Mesendoderm (in vitro differentiated cells): ENCODE measurements around the gene NBEAL2.
"Not testable (repeated sequence)": the region's sequence is repeated elsewhere in the genome, so short reads cannot be mapped to it uniquely, and the experiment has no call there.

ENCODE experiments used
- DNase-seq: peaks from one replicate; pipeline ENCODE4 v3.0.0; 2013
- H2AK5ac ChIP-seq: 2 replicates; pipeline ENCODE4 v1.6.1; 2013; ENCODE audit warnings: low read length, inconsistent platforms
- H2BK120ac ChIP-seq: 2 replicates; pipeline ENCODE4 v1.6.1; 2013; ENCODE audit warnings: low read depth, mild to moderate bottlenecking, low read length, moderate library complexity, mixed read lengths
- H2BK15ac ChIP-seq: replicated peaks from 2 replicates; pipeline ENCODE4 v1.6.1; 2013; ENCODE audit warnings: low read depth, mild to moderate bottlenecking, moderate library complexity
- H2BK5ac ChIP-seq: 2 replicates; pipeline ENCODE4 v1.6.1; 2013; ENCODE audit warnings: low read length, inconsistent platforms
- H3K18ac ChIP-seq: 2 replicates; pipeline ENCODE4 v1.6.1; 2013; ENCODE audit warnings: mild to moderate bottlenecking, low read length, mixed read lengths
- H3K23ac ChIP-seq: one replicate; pipeline ENCODE4 v1.6.1; 2013; ENCODE audit warnings: low read length
- H3K27ac ChIP-seq: 2 replicates; pipeline ENCODE4 v1.5.1; 2013; ENCODE audit warnings: low read depth, mild to moderate bottlenecking, inconsistent platforms, low read length, moderate library complexity
- H3K27me3 ChIP-seq: 2 replicates; pipeline ENCODE4 v1.6.1; 2013; ENCODE audit warnings: low read length, control low read depth, mild to moderate bottlenecking, inconsistent platforms; ENCODE audit not compliant: insufficient read depth, poor library complexity
- H3K36me3 ChIP-seq: 2 replicates; pipeline ENCODE4 v1.6.1; 2013; ENCODE audit warnings: low read length, inconsistent platforms; ENCODE audit not compliant: control insufficient read depth, insufficient read depth
- H3K4ac ChIP-seq: one replicate; pipeline ENCODE4 v1.6.1; 2013; ENCODE audit warnings: low read depth, mild to moderate bottlenecking, low read length, moderate library complexity
- H3K4me1 ChIP-seq: 2 replicates; pipeline ENCODE4 v1.6.1; 2013; ENCODE audit warnings: low read depth, low read length, inconsistent platforms; ENCODE audit not compliant: control insufficient read depth
- H3K4me2 ChIP-seq: 2 replicates; pipeline ENCODE4 v1.6.1; 2013; ENCODE audit warnings: low read length
- H3K4me3 ChIP-seq: 2 replicates; pipeline ENCODE4 v1.5.1; 2013; ENCODE audit warnings: mild to moderate bottlenecking, low read length
- H3K56ac ChIP-seq: one replicate; pipeline ENCODE4 v1.6.1; 2013; ENCODE audit warnings: low read length
- H3K79me1 ChIP-seq: 2 replicates; pipeline ENCODE4 v1.6.1; 2013; ENCODE audit warnings: low read length, inconsistent platforms
- H3K79me2 ChIP-seq: 2 replicates; pipeline ENCODE4 v1.6.1; 2013; ENCODE audit warnings: mild to moderate bottlenecking, low read length; ENCODE audit not compliant: control insufficient read depth, insufficient read depth
- H3K9ac ChIP-seq: 2 replicates; pipeline ENCODE4 v1.6.1; 2013; ENCODE audit warnings: low read length, inconsistent platforms
- H4K5ac ChIP-seq: one replicate; pipeline ENCODE4 v1.6.1; 2013; ENCODE audit warnings: low read length
- H4K8ac ChIP-seq: one replicate; pipeline ENCODE4 v1.6.1; 2013; ENCODE audit warnings: low read depth, mild to moderate bottlenecking, control low read depth, low read length, moderate library complexity
- WGBS: extraction: QIAGEN DNeasy Blood & Tissue Kit; methylation state at CpG from one replicate; pipeline ENCODE4 v1.1.7; 2013; ENCODE audit warnings: low lambda C conversion rate, missing lambda C conversion rate; ENCODE audit not compliant: insufficient coverage; ENCODE audit errors: extremely low coverage; 5-methylcytosine and 5-hydroxymethylcytosine counted together

The NBEAL2 gene

GRCh38 chr3:46962427-46962826 is 17.0 kb upstream of the NBEAL2 start:
- H3K4ac ChIP-seq: no peak overlapping the region
- WGBS: no CpG with 5 or more reads among the region's 1 CpG
- H4K8ac ChIP-seq: no peak overlapping the region
- H3K56ac ChIP-seq: no peak overlapping the region
- no peak overlapping the region for H2BK15ac ChIP-seq
- no peak overlapping the region for H3K4me2 ChIP-seq
- no peak overlapping the region for H2BK5ac ChIP-seq
- H3K9ac ChIP-seq: no peak overlapping the region
- no peak for DNase-seq
- no peak overlapping the region for H3K23ac ChIP-seq
- no peak overlapping the region for H3K27ac ChIP-seq
- no peak overlapping the region for H2BK120ac ChIP-seq
- peaks cover 72% of the 10 kb centered on the region for H3K79me2 ChIP-seq
- H4K5ac ChIP-seq: no peak overlapping the region
- no peak overlapping the region for H3K4me3 ChIP-seq
- peaks cover 15% of the 10 kb centered on the region for H3K4me1 ChIP-seq
- no peak overlapping the region for H3K18ac ChIP-seq
- H3K79me1 ChIP-seq: peaks cover 47% of the 10 kb centered on the region
- H3K36me3 ChIP-seq: peaks cover 6% of the 10 kb centered on the region
- no peak overlapping the region for H2AK5ac ChIP-seq
- H3K27me3 ChIP-seq: no peaks in the 10 kb centered on the region

GRCh38 chr3:46962990-46963389 is 16.5 kb upstream of the NBEAL2 start:
- H3K23ac ChIP-seq: no peak overlapping the region
- H3K9ac ChIP-seq: no peak overlapping the region
- H3K27ac ChIP-seq: no peak overlapping the region
- no peak overlapping the region for H2BK120ac ChIP-seq
- H3K56ac ChIP-seq: no peak overlapping the region
- H2BK15ac ChIP-seq: no peak overlapping the region
- no peak overlapping the region for H4K8ac ChIP-seq
- H3K79me2 ChIP-seq: peaks cover 76% of the 10 kb centered on the region
- H3K4me3 ChIP-seq: no peak overlapping the region
- no peak overlapping the region for H3K18ac ChIP-seq
- no peak overlapping the region for H3K4me2 ChIP-seq
- DNase-seq: no peak
- peaks cover 6% of the 10 kb centered on the region for H3K36me3 ChIP-seq
- no peaks in the 10 kb centered on the region for H3K27me3 ChIP-seq
- H4K5ac ChIP-seq: no peak overlapping the region
- peaks cover 15% of the 10 kb centered on the region for H3K4me1 ChIP-seq
- H2AK5ac ChIP-seq: no peak overlapping the region
- H3K79me1 ChIP-seq: peaks cover 50% of the 10 kb centered on the region
- WGBS: no CpG with 5 or more reads among the region's 1 CpG
- H2BK5ac ChIP-seq: no peak overlapping the region
- H3K4ac ChIP-seq: no peak overlapping the region

GRCh38 chr3:46964038-46964590 is 15.4 kb upstream of the NBEAL2 start:
- not testable (repeated sequence) for H4K5ac ChIP-seq, H2BK15ac ChIP-seq, H3K27ac ChIP-seq, H2AK5ac ChIP-seq, H3K27me3 ChIP-seq, H3K4ac ChIP-seq, H3K18ac ChIP-seq, H3K4me3 ChIP-seq, H3K23ac ChIP-seq, DNase-seq, H3K4me2 ChIP-seq, H3K9ac ChIP-seq, H3K36me3 ChIP-seq, H2BK5ac ChIP-seq, H4K8ac ChIP-seq, H3K56ac ChIP-seq, H2BK120ac ChIP-seq
- H3K79me2 ChIP-seq: peaks cover 78% of the 10 kb centered on the region
- WGBS: no CpG with 5 or more reads among the region's 36 CpGs
- peaks cover 49% of the 10 kb centered on the region for H3K79me1 ChIP-seq
- H3K4me1 ChIP-seq: peaks cover 15% of the 10 kb centered on the region

- H3K36me3 ChIP-seq: peaks cover 4% of the 10 kb centered on the region
- peaks cover 7% of the 10 kb centered on the region for H3K4me1 ChIP-seq
- no peak overlapping the region for H3K56ac ChIP-seq
- no peak overlapping the region for H3K9ac ChIP-seq
- peak; percentile 52 for DNase-seq
- no CpG with 5 or more reads among the region's 6 CpGs for WGBS
- H3K79me1 ChIP-seq: peaks cover 41% of the 10 kb centered on the region
- H2BK5ac ChIP-seq: no peak overlapping the region
- H2BK120ac ChIP-seq: no peak overlapping the region
- H2BK15ac ChIP-seq: no peak overlapping the region
- no peak overlapping the region for H3K27ac ChIP-seq
- H3K23ac ChIP-seq: no peak overlapping the region
- H4K8ac ChIP-seq: no peak overlapping the region
- no peak overlapping the region for H4K5ac ChIP-seq
- H3K4me3 ChIP-seq: no peak overlapping the region
- H3K18ac ChIP-seq: no peak overlapping the region
- H3K4ac ChIP-seq: no peak overlapping the region
- peaks cover 77% of the 10 kb centered on the region for H3K79me2 ChIP-seq
- H3K4me2 ChIP-seq: no peak overlapping the region
- H3K27me3 ChIP-seq: no peaks in the 10 kb centered on the region
- no peak overlapping the region for H2AK5ac ChIP-seq
Measured at GRCh38 chr3:46965151-46965550, 14.3 kb upstream of the NBEAL2 start.

GRCh38 chr3:46966811-46967210 is 12.7 kb upstream of the NBEAL2 start:
- Histone ChIP-seq H3K9ac (no peak overlapping the region), H2BK120ac (no peak overlapping the region), H3K4me2 (no peak overlapping the region), H3K4ac (no peak overlapping the region), H3K36me3 (peaks cover 7% of the 10 kb centered on the region), H3K27ac (no peak overlapping the region), H3K4me3 (no peak overlapping the region), H3K27me3 (no peaks in the 10 kb centered on the region), H2BK15ac (no peak overlapping the region), H2BK5ac (no peak overlapping the region), H3K56ac (peak overlapping the region; percentile 49), H3K4me1 (peaks cover 5% of the 10 kb centered on the region), H4K8ac (no peak overlapping the region), H3K23ac (no peak overlapping the region), H3K18ac (no peak overlapping the region), H2AK5ac (no peak overlapping the region), H3K79me1 (peaks cover 39% of the 10 kb centered on the region), H3K79me2 (peaks cover 77% of the 10 kb centered on the region), H4K5ac (no peak overlapping the region)
- DNase-seq: peak; percentile 85
- no CpG with 5 or more reads among the region's 5 CpGs for WGBS

GRCh38 chr3:46968783-46969428 is 10.6 kb upstream of the NBEAL2 start:
- Histone ChIP-seq H2BK5ac (no peak overlapping the region), H2AK5ac (no peak overlapping the region), H3K27ac (no peak overlapping the region), H3K27me3 (no peaks in the 10 kb centered on the region), H3K79me1 (peaks cover 36% of the 10 kb centered on the region), H2BK15ac (no peak overlapping the region), H2BK120ac (no peak overlapping the region), H3K4me3 (no peak overlapping the region), H3K18ac (no peak overlapping the region), H3K79me2 (peaks cover 84% of the 10 kb centered on the region), H3K23ac (no peak overlapping the region), H3K9ac (no peak overlapping the region), H3K4me1 (peaks cover 5% of the 10 kb centered on the region), H4K8ac (no peak overlapping the region), H3K56ac (no peak overlapping the region), H3K4me2 (no peak overlapping the region), H4K5ac (no peak overlapping the region), H3K4ac (no peak overlapping the region), H3K36me3 (peaks cover 6% of the 10 kb centered on the region)
- no peak for DNase-seq
- WGBS: no CpG with 5 or more reads among the region's 9 CpGs
